ENCODE data around the gene VPREB1.
"Not testable (repeated sequence)": the region's sequence is repeated elsewhere in the genome, so short reads cannot be mapped to it uniquely, and the experiment has no call there.

The VPREB1 gene

GRCh38 chr22:22246706-22247105 lies 2.1 kb downstream of the VPREB1 start:
- DNase-seq (ENCODE audit: low read depth): no peak

- no peak for DNase-seq (ENCODE audit: low read depth)
These were observed 4.3 kb downstream of the VPREB1 start for GRCh38 chr22:22248878-22249277.

- not testable (repeated sequence) for DNase-seq (ENCODE audit: low read depth)
These were observed 6.1 kb downstream of the VPREB1 start for GRCh38 chr22:22250651-22251050.

GRCh38 chr22:22256133-22256532 lies 11.5 kb downstream of the VPREB1 start:
- DNase-seq (ENCODE audit: low read depth): not testable (repeated sequence)

GRCh38 chr22:22258597-22259415 lies 14.2 kb downstream of the VPREB1 start:
- not testable (repeated sequence) for DNase-seq (ENCODE audit: low read depth)

- DNase-seq (ENCODE audit: low read depth): not testable (repeated sequence)
These were observed 15.6 kb downstream of the VPREB1 start for GRCh38 chr22:22260169-22260568.

GRCh38 chr22:22260586-22260985 lies 16.0 kb downstream of the VPREB1 start:
- DNase-seq (ENCODE audit: low read depth): not testable (repeated sequence)

GRCh38 chr22:22262332-22263074 lies 17.9 kb downstream of the VPREB1 start:
- DNase-seq (ENCODE audit: low read depth): not testable (repeated sequence)

- DNase-seq (ENCODE audit: low read depth): not testable (repeated sequence)
These were observed 19.2 kb downstream of the VPREB1 start for GRCh38 chr22:22263823-22264222.

GRCh38 chr22:22270036-22270676 lies 25.6 kb downstream of the VPREB1 start:
- not testable (repeated sequence) for DNase-seq (ENCODE audit: low read depth)

GRCh38 chr22:22277423-22277822 lies 32.8 kb downstream of the VPREB1 start:
- DNase-seq (ENCODE audit: low read depth): not testable (repeated sequence)

GRCh38 chr22:22284962-22285756 lies 40.6 kb downstream of the VPREB1 start:
- DNase-seq (ENCODE audit: low read depth): not testable (repeated sequence)

- not testable (repeated sequence) for DNase-seq (ENCODE audit: low read depth)
These were observed 42.0 kb downstream of the VPREB1 start for GRCh38 chr22:22286390-22287105.

- not testable (repeated sequence) for DNase-seq (ENCODE audit: low read depth)
These were observed 42.6 kb downstream of the VPREB1 start for GRCh38 chr22:22287106-22287626.

GRCh38 chr22:22289666-22290065 lies 45.1 kb downstream of the VPREB1 start:
- DNase-seq (ENCODE audit: low read depth): not testable (repeated sequence)

GRCh38 chr22:22291129-22291806 lies 46.7 kb downstream of the VPREB1 start:
- DNase-seq (ENCODE audit: low read depth): not testable (repeated sequence)

- not testable (repeated sequence) for DNase-seq (ENCODE audit: low read depth)
These were observed 48.1 kb downstream of the VPREB1 start for GRCh38 chr22:22292656-22293055.

GRCh38 chr22:22293436-22293835 lies 48.9 kb downstream of the VPREB1 start:
- DNase-seq (ENCODE audit: low read depth): not testable (repeated sequence)

- DNase-seq (ENCODE audit: low read depth): not testable (repeated sequence)
These were observed 50.1 kb downstream of the VPREB1 start for GRCh38 chr22:22294641-22295040.

Data from CMK (cell line).